Measurements from ENCODE around the gene POLR2C.
"Not testable (repeated sequence)": the region's sequence is repeated elsewhere in the genome, so short reads cannot be mapped to it uniquely, and the experiment has no call there.

The POLR2C gene

GRCh38 chr16:57479205-57479975 lies 16.9 kb downstream of the POLR2C start:
- DNase-seq (ENCODE audit: low spot score) (peak; percentile 81), FAIRE-seq (peak; percentile 50)

- no peak for DNase-seq (ENCODE audit: low spot score)
- FAIRE-seq, result no peak
Measured at GRCh38 chr16:57479976-57480753, 17.7 kb downstream of the POLR2C start.

DNA sequence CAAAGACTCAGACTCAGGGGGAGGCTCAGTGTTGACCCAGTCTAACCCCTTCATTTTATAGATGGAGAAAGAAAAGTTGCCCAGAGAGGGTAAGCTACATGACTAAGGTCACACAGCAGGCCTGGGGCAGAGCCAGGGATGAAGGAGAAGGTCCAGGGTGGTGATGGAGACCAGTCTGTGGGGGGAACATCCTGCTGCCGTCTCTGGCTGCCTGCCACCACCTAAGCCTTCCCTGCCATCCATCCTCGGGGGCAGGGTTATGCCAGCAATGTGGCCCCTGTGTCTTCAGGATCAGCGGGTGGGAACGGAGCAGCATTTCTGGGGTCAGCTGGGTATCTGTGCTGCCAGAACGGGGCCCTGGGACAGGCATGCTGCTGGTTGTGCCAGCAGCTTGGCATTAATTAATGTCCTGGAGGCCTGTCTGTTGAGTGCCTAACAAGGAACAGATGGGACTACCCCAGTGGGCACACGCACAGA lies 18.3 kb downstream of the POLR2C start:
- DNase-seq (ENCODE audit: low spot score) (no peak), FAIRE-seq (no peak)

DNA sequence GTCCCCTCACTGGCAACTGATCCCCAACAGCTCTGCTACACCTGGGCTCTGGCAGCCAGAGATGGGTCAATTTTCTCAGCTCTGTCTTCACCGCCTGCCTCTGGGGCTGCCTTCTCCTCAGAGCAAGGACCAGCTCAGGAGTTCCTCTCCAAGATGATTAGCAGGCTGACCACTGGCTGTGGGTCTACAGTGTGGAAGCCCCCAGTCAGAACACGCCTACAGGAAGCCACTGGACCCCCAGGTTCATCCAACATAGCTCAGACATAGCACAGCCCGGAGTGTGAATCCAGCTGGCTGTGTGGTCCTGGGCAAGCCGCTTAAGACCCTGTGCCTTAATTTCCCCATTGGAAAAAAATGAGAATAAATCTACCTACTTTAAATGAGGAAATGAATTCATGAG lies 18.9 kb downstream of the POLR2C start:
- FAIRE-seq (no peak), DNase-seq (ENCODE audit: low spot score) (no peak)

- DNase-seq (ENCODE audit: low spot score) (no peak), FAIRE-seq (no peak)
Measured at GRCh38 chr16:57482845-57483545, 20.5 kb downstream of the POLR2C start.

- no peak for FAIRE-seq
Measured at GRCh38 chr16:57483725-57484514, 21.4 kb downstream of the POLR2C start.

GRCh38 chr16:57484515-57485005 lies 22.1 kb downstream of the POLR2C start:
- no peak for DNase-seq (ENCODE audit: low spot score)
- no peak for FAIRE-seq

More at GRCh38 chr16:57483725-57484514, 21.4 kb downstream of the POLR2C start:
- DNase-seq (ENCODE audit: low spot score), result no peak

GRCh38 chr16:57485091-57485915 lies 22.8 kb downstream of the POLR2C start:
- FAIRE-seq (no peak), DNase-seq (ENCODE audit: low spot score) (no peak)

- peak; percentile 97 for DNase-seq (ENCODE audit: low spot score)
- no peak for FAIRE-seq
Measured at GRCh38 chr16:57485916-57486857, 23.7 kb downstream of the POLR2C start, which contains the start of gene DOK4. DOK4 (minus strand) TSS chr16:57486493; CDS start chr16:57479507, 6,986 bp downstream.

- no peak for FAIRE-seq
- DNase-seq (ENCODE audit: low spot score), result no peak
Measured at GRCh38 chr16:57486858-57487834, 24.7 kb downstream of the POLR2C start.

GRCh38 chr16:57489229-57489628 lies 26.8 kb downstream of the POLR2C start:
- FAIRE-seq (no peak), DNase-seq (ENCODE audit: low spot score) (no peak)

DNA sequence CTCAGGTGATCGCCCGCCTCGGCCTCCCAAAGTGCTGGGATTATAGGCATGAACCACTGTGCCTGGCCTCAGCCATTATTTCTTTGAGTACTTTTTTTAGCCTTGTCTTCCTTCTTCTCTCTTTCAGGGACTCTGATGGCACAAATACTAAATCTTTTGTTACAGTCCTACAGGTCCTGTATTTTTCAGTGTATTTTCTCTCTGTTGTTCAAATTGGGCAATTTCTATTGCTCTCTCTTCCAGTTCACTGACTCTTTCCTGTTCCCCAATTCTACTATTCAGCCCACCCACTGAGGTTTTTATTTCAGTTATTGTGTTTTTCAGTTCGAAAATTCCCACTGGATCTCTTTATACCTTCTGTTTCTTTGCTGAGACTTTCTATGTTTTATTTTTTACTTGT lies 31.3 kb downstream of the POLR2C start:
- FAIRE-seq (no peak), DNase-seq (ENCODE audit: low spot score) (no peak)

DNA sequence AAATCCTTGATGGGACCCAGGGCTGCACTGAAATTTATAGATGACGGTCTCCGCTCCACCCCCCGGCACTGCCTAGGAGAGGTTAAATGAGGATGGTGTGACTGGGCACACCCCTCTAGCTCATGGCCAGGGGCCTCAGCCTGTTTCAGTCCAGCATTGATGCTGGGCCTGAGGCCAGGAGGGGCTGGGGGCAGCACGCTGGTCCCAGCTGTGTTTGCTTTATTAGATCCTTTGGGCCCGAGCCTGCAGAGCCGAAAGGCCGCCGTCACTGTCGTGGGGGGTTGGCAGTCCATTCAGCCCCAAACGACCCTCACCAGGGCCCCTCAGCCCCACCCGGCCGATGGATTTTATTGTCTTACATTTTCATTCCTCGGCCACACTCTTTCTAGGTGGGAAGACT lies 34.6 kb downstream of the POLR2C start:
- DNase-seq (ENCODE audit: low spot score) (no peak), FAIRE-seq (no peak)

DNA sequence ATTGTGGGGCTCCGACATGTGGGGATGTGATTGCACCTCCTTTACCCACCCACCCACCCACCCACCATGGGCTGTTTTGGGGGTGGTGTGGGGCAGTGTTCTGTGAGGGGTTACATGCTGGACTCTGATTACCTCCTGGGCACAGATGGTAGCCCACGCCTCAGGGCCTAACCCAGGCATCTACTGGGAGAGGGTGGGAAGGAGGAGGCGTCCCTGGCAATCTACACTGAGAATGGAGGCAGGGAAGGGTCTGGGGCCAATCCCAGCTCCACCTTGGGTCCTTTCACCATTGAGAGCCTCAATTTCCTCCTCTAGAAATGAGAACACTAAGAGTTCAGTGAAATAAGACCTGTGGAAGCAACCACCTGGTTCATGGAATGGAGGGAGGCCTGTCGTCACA lies 35.6 kb downstream of the POLR2C start:
- FAIRE-seq (no peak), DNase-seq (ENCODE audit: low spot score) (no peak)

DNA sequence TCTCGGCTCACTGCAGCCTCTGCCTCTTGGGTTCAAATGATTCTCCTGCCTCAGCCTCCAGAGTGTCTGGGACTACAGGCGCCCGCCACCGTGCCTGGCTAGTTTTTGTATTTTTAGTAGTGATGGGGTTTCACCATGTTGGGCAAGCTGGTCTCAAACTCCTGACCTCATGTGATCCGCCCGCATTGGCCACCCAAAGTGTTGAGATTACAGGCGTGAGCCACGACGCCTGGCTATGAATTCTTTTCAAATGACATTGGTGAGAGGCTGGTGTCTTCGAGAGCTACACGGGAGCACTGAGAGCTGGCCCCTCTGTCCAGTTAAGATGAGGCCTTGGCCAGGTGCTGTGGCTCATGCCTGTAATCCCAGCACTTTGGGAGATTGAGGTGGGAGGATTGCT lies 37.5 kb downstream of the POLR2C start:
- DNase-seq (ENCODE audit: low spot score); FAIRE-seq: not testable (repeated sequence)

- no peak for FAIRE-seq
Measured at GRCh38 chr16:57500578-57501111, 38.2 kb downstream of the POLR2C start.

DNA sequence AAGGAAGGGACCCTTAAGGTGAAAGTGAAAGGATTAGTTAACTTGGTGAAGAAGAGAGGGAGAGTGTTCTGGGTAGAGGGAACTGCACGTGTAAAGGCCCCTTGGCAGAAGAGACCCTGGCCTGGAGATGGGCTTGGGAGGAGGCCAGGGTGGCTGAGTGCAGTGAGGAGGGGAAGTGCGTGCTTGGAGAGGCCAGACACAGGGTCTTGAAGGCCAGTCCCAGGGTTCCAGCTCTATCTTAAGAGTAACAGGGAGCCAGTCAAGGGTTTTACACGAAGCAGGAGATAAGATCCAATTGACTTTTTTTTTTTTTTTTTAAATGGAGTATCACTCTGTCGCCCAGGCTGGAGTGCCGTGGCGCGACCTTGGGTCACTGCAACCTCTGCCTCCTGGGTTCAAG lies 39.0 kb downstream of the POLR2C start:
- no peak for DNase-seq (ENCODE audit: low spot score)
- FAIRE-seq, result no peak

More at GRCh38 chr16:57500578-57501111, 38.2 kb downstream of the POLR2C start:
- no peak for DNase-seq (ENCODE audit: low spot score)

All from urothelium cell line (cell line).